HG03575 (cell line): ENCODE measurements around the gene ZNF619.

Source experiments
- ATAC-seq: cut with Tn5 transposase; IDR thresholded peaks from one replicate; pipeline ENCODE4 v1.9.1; 2021; ENCODE audit not compliant: unreplicated experiment, insufficient number of reproducible peaks, low FRiP score; ENCODE audit errors: extremely low read depth

ZNF619 gene

DNA sequence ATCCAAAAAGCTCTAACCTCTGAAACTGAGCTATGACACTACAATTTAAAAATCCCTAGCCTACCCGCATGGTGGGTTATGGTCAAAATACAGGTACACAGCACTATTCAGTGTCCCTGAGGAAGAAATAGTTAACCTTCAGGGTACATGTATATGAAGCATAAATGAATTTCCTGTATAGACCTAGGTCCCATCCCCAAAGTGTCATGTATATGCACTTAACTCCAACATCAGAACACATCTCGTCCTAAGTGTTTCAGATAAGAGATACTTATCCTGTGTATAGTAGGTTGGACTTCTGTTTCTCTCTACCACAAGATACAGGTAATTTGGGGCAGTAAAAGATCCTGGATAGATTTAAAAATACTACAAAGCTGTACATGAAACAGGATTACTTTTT is 13.3 kb upstream of the ZNF619 start:
- ATAC-seq: no peak

DNA sequence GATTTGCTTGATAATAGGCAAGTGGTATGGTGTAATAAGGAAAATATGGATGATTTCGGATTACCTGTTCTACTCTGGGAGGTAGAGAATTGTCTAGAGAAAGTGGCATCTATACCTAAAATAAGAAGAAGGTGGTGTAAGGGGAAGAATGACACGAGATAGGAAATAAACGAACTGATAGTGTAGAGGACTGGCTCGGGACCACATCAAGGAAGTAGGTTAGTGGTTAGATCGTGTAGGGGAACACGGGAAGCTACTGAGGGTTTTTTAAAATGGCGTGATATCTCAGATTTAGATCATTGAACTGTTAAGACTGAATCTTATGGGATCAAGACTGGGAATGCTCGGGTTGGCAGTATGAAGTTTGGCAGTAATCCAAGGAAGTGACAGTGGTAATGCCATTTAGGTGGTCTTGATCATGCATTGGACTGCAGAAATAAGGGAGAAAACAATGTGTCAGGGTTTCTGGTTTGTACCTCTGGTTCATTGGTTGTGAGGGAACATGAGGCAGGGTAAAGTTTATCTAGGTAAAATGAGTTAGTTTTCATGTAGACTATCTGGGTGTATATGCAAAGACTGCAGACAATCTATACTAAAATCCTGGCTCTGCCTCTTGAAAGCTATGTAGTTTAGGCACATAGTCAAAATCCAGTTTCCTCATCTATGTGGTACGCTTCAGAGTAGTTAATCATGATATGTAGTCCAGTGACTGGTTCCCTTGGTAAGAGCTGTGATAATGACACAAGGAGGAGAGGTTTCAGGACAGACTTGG is 12.4 kb upstream of the ZNF619 start:
- ATAC-seq: no peak

DNA sequence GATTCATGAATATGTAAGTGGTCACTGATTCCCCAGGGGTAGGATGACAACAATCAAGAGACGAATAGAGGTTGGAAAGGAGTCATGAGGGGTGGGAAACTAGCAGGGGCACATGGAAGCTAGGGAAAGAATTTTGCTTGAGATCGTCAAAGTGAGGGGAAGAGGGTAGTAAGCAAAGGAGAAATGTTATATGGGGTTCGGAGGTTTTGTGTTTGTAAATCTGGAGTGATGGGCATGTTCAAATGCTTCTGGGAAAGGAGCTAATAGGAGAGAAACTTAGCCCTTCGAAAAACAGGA is 11.9 kb upstream of the ZNF619 start:
- ATAC-seq: no peak

DNA sequence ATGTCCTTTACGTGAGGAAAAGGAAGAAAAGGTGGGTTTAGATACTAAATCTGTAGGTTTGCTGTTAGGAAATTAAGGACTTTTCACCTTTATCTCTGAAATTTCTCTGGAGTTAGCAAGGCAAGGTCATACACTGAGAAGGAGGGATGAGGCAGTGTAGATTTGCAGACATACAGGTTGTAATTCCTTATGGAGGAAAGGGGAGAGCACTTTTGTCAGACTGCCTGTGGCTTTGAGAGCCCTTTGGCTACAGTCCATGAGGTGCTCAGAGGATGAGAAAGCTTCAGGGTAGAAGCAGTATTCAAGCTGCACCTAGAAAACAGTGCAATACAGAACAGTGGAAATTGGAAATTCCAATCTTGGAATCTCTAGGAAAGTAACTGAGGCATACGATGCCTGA is 11.5 kb upstream of the ZNF619 start:
- ATAC-seq: no peak

DNA sequence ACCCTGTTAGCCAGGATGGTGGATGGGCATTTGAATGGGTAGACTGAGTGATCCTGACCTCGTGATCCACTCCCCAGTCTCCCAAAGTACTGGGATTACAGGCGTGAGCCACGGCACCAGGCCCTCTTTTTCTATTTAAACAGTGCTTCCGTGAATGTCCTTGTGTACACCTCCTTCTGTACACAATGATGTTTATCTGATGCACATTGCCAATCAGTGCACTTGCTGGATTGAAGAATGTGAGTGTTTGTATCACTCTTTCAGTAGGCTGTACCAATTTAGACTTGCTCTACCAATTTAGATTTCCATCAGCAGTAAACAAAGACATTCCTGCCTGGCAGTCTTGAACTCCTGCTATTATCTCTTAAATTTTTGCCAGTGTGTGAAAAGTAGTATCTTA is 8.9 kb upstream of the ZNF619 start:
- ATAC-seq: no peak

DNA sequence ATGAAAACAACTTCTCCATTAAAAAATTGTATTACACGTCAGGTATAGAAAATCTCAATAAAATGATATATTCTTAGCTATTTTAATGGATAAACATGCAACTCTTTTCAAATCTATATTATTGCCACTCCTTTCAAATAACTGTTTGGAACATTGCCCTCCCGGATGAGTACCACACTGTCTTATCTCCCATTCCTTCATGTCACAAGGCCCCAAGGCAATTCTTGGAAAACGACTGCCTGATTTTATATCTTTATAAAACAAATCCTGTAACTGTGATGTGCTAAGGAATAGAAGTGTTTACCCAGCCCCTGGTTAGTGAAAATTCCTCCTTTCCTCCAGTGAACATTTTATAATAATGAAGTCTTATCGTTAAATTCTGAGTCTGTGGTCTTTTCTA is 6.2 kb upstream of the ZNF619 start:
- ATAC-seq: no peak

DNA sequence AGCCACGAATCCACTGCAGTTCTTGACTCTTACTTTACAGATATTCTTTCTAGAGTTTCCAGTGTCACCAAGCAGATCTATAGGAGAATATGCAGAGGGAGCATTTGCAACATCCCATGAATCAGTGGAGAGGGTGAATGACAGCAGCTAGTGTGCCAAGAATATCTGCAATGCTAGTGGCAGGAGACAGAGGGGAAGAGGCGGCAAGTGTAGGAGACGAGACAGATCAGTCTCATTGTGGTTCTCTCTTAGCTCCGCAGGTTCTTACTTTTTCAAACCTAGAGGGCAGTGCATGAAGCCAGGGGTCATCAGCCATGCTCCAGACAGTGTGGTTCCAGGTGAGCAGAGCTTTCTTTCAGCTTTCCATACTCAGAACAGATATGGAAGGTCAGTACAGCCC is 744 bp downstream of the ZNF619 start:
- no peak for ATAC-seq

DNA sequence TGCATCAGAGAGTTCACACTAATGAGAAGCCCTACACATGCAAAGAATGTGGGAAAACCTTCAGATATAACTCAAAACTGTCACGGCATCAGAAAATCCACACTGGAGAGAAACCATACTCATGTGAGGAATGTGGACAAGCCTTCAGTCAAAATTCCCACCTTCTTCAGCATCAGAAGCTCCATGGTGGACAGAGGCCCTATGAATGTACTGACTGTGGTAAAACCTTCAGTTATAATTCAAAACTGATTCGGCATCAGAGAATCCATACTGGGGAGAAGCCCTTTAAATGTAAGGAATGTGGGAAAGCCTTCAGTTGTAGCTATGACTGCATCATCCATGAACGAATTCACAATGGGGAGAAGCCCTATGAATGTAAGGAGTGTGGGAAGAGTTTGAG is 10.2 kb downstream of the ZNF619 start:
- no peak for ATAC-seq

DNA sequence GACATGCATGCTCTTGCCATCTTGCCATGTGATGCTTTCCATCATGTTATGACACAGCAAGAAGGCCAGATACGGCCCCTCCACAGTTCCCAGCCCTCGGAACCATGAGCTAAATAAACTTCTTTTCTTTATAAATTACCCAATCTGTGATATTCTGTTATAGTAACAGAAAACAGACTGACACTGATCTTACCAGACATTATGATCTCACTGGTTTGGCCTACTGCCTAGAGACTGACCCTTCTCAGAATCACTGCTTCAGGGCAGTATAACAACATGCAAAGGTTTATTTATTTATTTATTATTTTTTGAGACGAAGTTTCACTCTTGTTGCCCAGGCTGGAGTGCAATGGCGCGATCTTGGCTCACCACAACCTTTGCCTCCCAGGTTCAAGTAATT is 14.0 kb downstream of the ZNF619 start:
- ATAC-seq: no peak

DNA sequence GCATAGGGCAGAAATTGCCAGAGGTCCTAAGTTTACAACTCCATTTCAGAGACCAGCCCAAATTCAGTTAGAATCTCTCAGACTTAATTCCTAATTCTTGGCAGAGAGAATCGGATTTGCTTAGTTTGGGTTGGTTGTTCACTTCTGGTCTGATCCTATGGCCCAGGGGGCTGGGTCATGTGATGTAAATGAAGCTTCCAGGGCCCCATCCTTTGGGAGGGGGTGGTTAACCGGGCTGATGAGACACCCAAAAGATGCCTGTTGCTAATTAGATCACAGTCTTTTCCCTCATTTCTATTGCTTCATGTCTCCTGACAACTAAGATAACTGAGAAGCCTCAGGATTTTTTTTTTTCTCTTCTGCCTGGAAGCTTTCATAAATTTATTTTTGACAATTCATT is 17.8 kb downstream of the ZNF619 start:
- ATAC-seq: no peak

DNA sequence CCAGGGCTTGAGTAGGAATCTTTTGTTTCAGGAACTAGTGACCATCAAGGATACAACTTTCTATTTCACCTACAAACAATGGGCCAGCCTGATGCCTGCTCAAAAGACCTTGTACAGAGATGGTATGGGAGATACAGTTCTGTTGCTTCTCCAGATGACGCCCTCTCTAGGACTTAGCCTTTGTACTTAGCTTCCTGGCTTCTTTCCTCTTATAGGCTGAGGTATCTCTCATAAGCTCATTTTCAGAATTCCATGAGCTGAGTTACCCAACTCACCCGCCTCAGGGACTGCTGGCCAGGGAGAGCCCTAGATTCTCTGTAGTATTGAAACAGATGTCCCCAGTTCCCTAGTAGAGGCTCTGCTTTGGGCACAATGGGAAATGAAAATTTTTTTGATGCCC is 20.4 kb downstream of the ZNF619 start:
- no peak for ATAC-seq

DNA sequence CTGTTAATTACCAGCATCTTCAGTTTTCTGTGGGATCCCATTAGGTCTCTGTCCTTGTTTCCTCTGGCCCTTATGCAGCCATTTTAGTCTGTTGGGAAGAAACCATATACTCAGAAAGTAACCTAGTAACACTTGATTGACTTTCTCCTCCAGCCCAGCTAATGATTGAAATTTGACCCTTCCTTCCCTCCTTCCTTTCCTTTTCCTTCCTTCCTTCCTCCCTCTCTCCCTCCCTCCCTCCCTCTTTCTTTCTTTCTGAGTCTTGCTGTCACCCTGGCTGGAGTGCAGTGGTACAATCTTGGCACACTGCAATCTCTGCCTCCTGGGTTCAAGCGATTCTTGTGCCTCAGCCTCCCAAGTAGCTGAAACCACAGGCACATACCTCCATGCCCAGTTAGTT is 23.0 kb downstream of the ZNF619 start:
- ATAC-seq: no peak

DNA sequence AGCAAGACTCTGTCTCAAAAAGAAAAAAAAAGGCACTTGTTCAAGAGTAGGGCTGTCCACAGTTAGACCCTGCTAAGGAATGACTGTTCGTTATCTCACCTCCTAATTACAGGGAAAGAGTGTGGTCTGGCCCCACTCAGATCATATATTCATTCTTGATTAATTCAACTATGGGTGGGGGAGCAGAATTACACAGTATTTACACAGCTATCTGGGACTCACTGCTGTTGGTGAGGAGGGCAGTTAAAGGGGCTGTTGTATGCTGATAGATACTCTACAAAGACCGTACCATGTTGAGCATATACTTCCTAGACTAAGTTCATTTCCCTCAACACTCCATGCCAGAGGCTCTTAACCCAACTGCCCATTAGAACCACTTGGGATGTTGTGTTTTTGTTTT is 25.1 kb downstream of the ZNF619 start:
- ATAC-seq: no peak

DNA sequence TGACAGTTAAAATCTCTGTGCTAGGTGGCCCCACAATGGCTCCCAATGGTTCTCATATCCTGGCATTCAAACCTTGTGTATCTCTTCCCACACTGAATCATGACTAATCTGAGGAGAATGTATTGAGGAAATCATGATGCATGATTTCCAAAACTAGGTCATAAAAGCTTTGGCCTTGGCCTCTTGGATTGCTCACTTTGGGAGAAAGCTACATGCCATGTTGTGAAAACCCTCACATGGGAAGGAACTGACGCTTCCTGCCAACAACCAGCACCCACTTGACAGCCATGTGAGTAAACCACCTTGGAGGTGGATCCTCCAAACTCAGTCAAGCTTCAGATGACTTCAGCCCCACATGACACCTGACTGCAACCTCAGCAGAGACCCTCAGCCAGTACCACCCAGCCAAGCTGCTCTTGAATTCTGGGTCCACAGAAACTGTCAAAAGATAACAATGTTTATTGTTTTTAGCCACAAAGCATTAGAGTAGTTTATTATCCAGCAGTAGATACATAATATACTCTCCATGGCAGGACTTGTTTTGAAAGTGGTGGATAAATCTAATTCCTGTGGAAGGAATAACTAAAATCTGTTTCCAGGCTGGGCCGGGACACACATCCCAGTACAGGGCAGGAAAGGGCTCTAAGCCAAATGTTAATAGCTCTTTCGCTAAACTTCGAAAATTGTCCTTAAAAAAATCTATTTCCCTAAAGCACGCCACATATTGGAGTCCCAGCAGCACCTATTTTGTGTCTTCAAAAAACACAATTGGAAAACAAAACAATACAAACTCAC is 27.9 kb downstream of the ZNF619 start:
- no peak for ATAC-seq

DNA sequence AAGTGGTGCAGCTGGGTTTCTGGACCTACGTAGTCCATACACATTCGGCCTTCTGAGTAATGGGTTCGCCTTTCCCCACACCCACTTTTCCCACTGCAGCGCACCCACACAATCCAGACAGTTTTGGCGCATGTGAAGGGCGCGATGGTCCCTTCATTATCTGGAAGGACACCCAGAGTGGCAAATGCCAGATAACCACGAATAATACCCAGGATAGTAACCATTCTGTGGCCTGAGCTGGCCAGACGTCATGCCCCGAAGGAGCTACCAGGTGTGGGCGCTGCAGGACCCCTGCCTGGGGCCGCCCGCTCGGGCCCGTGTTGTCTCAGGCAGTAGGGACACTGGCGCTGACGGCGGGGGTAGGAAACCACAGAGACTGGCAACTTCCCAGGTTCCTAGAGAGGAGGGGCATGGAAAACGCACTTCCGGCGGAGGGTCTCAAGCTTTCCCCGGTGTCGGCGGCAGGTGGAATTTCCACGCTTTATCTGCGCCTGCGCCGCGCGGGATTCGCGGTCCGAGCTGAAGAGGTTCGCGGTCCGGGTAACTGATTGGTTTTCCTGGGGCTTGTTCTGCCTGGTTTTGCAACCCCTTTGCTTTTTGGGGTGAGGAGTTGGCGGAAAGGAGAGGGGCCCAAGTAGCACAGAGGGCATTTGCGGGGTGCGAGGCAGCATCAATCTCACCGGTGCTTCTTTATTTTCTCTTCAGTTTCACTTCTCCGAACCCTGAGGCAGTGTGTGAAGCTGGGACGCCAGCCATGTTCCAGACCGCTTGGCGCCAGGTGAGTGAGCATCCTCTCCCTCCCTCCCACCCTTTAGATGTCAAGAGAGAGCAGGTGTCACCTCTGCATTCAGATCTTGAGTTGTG is 28.9 kb downstream of the ZNF619 start, which contains the start of gene ZNF620:
TSS of gene ZNF620 (plus strand) at position 441 of the 864 bp plus-strand sequence. CDS start at position 755, 314 bp downstream.
- ATAC-seq: no peak

DNA sequence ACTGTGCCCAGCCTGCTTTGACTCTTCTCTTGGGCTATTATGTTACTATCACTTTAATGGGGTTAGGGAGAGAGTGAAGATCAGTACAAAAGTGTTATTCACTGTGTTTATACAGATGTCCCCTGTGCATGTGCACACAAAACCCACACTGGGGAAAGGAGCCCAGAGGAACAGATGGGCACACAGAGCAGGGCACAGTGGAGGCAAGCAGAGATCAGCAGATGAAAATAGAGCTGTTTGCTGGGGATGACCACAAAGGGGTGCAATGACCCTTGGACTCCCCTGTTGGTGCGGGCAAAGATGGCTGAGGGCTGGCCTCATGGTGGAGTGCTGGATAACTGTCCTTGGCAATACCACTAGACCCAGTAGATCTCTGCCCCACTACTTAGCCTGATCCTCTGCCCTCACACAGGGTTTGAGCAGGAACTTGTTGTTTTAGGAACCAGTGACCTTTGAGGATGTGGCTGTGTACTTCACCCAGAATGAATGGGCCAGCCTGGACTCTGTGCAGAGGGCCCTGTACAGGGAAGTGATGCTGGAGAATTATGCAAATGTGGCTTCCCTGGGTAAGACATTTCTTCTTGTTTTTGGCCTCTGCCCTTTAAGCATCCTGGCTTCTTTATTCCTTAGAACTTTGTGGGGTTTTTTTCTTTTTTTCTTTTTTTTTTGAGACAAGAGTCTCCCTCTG is 34.3 kb downstream of the ZNF619 start:
- ATAC-seq: no peak

DNA sequence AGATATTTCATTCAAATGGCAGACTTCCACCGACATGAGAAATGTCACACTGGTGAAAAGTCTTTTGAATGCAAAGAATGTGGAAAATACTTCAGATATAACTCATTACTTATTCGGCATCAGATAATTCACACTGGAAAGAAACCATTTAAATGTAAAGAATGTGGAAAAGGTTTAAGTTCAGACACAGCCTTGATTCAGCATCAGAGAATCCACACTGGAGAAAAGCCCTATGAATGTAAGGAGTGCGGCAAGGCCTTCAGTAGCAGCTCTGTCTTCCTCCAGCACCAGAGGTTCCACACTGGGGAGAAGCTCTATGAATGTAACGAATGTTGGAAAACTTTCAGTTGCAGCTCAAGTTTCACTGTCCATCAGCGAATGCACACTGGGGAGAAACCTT is 39.3 kb downstream of the ZNF619 start:
- ATAC-seq: no peak

DNA sequence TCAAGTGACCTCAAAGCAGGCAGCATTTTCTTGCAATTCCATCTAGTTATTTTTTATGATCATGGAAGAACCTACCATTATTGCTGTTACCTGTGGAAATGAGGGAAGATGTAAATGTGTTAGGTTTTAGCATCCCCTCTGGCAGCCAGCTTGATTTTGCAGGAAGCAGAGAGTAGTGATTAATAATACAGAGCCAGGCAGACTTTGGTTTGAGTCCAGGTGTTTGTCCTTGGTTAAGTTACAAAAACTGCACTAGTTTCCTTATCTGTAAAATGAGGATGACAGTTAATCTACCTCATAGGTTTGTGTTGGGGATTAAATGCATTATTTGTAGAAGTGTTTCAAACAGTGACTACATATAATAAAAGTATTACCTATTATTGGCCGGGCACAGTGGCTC is 41.1 kb downstream of the ZNF619 start:
- no peak for ATAC-seq

DNA sequence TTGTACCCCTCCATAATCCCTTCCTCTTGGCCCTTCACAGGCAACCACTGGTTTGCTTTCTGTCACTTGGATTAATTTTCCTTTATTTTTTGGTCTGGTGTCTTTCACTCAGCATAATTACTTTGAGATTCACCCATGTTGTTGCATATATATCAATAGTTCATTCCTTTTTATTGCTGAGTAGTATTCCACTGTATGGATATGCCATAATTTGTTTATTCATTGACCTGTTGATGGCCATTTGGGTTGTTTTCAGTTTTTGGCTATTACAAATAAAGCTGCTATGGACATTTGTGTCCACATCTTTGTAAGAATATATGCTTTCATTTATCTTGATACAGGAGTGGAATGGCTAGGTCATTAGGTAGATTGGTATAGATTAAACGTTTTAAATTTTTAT is 41.9 kb downstream of the ZNF619 start:
- ATAC-seq: no peak
